ENCODE measurements around the gene ZFR2. TPM values are rescaled to one million over a fixed set of nuclear protein-coding genes. Genes with fewer than 3 reads are reported as not detected.
A peak's percentile ranks its signal among the peaks of the same experiment; 100 is the strongest.

Gene ZFR2
- total and polyA plus RNA-seq, 2 of the 8 experiments (the other 6 are each of a cell fraction or from before 2014, with no cell fraction given): 14.5 to 28.4 TPM

GRCh38 chr19:3761382-3762129 lies 107.3 kb downstream of the ZFR2 start, which contains the start of gene APBA3:
APBA3 (minus strand) TSS chr19:3761692; CDS start chr19:3760264, 1,428 bp downstream.
- Histone ChIP-seq H3K79me2 (ENCODE audit: control insufficient read depth in 1 of 2, insufficient read depth in 2 of 2, low read length in 2 of 2) (peaks cover 0 to 7% of the 10 kb centered on the region in 2 experiments; a peak in 1 of 4 replicates), H4K91ac (replicated peaks; ENCODE audit: insufficient read length, low read length) (peak within 1 kb of the TSS; percentile 79), H3K27me3 (replicated peaks in 1 of 4; ENCODE audit: control insufficient read depth in 3 of 4, extremely low read depth in 1 of 4, insufficient read depth in 3 of 4, low read length in 3 of 4) (no peaks in the 10 kb centered on the region), H2BK20ac (ENCODE audit: low read length) (no peak within 1 kb of the TSS), H4K20me1 (replicated peaks in 1 of 2; ENCODE audit: control insufficient read depth in 1 of 2, insufficient read depth in 2 of 2, low read length in 2 of 2) (peaks cover 0 to 5% of the 10 kb centered on the region in 2 experiments), H2BK12ac (ENCODE audit: low read depth, low read length) (0 out of 2 replicates have a peak within 1 kb of the TSS, but pooled peaks have one; percentile 9), H4K8ac (ENCODE audit: extremely low read depth, insufficient read depth, low read length) (peak within 1 kb of the TSS; percentile 97), H3K23me2 (ENCODE audit: low read depth, low read length) (peaks cover 5% of the 10 kb centered on the region), H2BK5ac (ENCODE audit: low read depth, low read length) (peak within 1 kb of the TSS; percentile 91), H3K56ac (replicated peaks; ENCODE audit: insufficient read length, low read depth, low read length) (peak within 1 kb of the TSS; percentile 88), H3K4me1 (replicated peaks in 1 of 4; ENCODE audit: control insufficient read depth in 3 of 4, insufficient read depth in 4 of 4, low read length in 3 of 4) (no peaks in the 10 kb centered on the region), H3K27ac (ENCODE audit: low read depth, low read length) (peak within 1 kb of the TSS; percentile 85), H2AFZ (ENCODE audit: low read length) (peak within 1 kb of the TSS; percentile 82; the same call in 1 of the 2 replicates), H3K79me1 (ENCODE audit: low read depth, low read length) (no peaks in the 10 kb centered on the region; the same call in 1 of the 2 replicates), H3K14ac (ENCODE audit: insufficient read length) (no peak within 1 kb of the TSS), H2AK5ac (ENCODE audit: low read depth, low read length) (no peak within 1 kb of the TSS), H3K9me3 (ENCODE audit: insufficient read depth in 2 of 2, low read depth in 1 of 2, low read length in 1 of 2) (no peaks in the 10 kb centered on the region), H4K5ac (ENCODE audit: insufficient read length, low read depth, low read length) (peak within 1 kb of the TSS; percentile 85), H3K4me3 (ENCODE audit: extremely low read depth in 1 of 4, insufficient read depth in 2 of 4, low read depth in 3 of 4, low read length in 4 of 4) (peak within 1 kb of the TSS; percentile 88 to 95 (median 90)), H3K23ac (ENCODE audit: insufficient read length) (no peak within 1 kb of the TSS), H2BK15ac (ENCODE audit: low read length) (no peak within 1 kb of the TSS; the same call in 1 of the 2 replicates), H2BK120ac (replicated peaks; ENCODE audit: low read depth, low read length) (no peak within 1 kb of the TSS), H3K36me3 (ENCODE audit: control insufficient read depth in 2 of 4, insufficient read depth in 4 of 4, low read length in 3 of 4) (peaks cover 0 to 3% (median 0%) of the 10 kb centered on the region in 4 experiments; a peak in 5 of 8 replicates), H3K4ac (replicated peaks; ENCODE audit: insufficient read length, low read depth, low read length) (peak within 1 kb of the TSS; percentile 92), H3K18ac (ENCODE audit: extremely low read depth, low read length) (peak within 1 kb of the TSS; percentile 98), H3K9ac (replicated peaks in 1 of 4; ENCODE audit: extremely low read depth in 1 of 4, low read depth in 3 of 4, low read length in 3 of 4) (peak within 1 kb of the TSS; percentile 65 to 93 (median 84)), H3K4me2 (ENCODE audit: insufficient read depth in 1 of 2, low read depth in 2 of 2, low read length in 2 of 2) (peak within 1 kb of the TSS; percentile 72 to 87)
- POLR2A ChIA-PET (ENCODE audit: partially characterized antibody): interaction anchor here (0.6 to 3.0 kb wide), 21 partner anchors 10 to 317 kb away, joined by 3 to 23 read pairs (median 4); partner anchors contain the start of genes DAPK3, EEF2, MATK and NMRK2
- FAIRE-seq (no peak), DNase-seq (ENCODE audit: low read depth in 1 of 2, low spot score in 2 of 2) (peak; percentile 79 to 99)
- CTCF ChIA-PET (ENCODE audit: partially characterized antibody): interaction anchor here (0.6 to 2.7 kb wide), 7 partner anchors 13 to 477 kb away, joined by 3 to 8 read pairs (median 4); no protein-coding TSS in a partner anchor
- 10% methylated on average over 41 of the region's 45 CpGs; no CpG with 5 or more reads in 1 of the 2 experiments for WGBS, 2 experiments (ENCODE audit: extremely low coverage in 1 of 2, insufficient coverage in 1 of 2, insufficient read length in 1 of 2, insufficient replicate concordance in 2 of 2, low coverage in 1 of 2, low lambda C conversion rate in 2 of 2, missing lambda C conversion rate in 1 of 2)
- peak; percentile 69 for TF ChIP-seq TAF1 (IDR thresholded peaks at IDR 0.05; ENCODE audit: low read depth, low read length)
- TF ChIP-seq TCF12 (IDR thresholded peaks at IDR 0.05; ENCODE audit: low read depth, low read length): 0 out of 2 replicates have a peak, but pooled peaks have one; percentile 54
- peak; percentile 43; the same call in 1 of the 2 replicates for TF ChIP-seq TBP (IDR thresholded peaks at IDR 0.05; ENCODE audit: low read depth, low read length)
- TF ChIP-seq SIX5 (IDR thresholded peaks at IDR 0.05; ENCODE audit: low read depth, low read length): peak; percentile 89
- TF ChIP-seq NRF1 (IDR thresholded peaks at IDR 0.05; ENCODE audit: low read depth, low read length): peak; percentile 77
- TF ChIP-seq KDM4A (IDR thresholded peaks at IDR 0.05; ENCODE audit: low read depth, low read length, severe bottlenecking): peak; percentile 93
- peak in 1 of 2 experiments; percentile 53; a peak in 2 of 4 replicates for TF ChIP-seq SIN3A (conservative IDR thresholded peaks at IDR 0.05 in 1 of 2, IDR thresholded peaks at IDR 0.05 in 1 of 2; ENCODE audit: low read depth in 1 of 2, low read length in 2 of 2)
- TF ChIP-seq ASH2L (IDR thresholded peaks at IDR 0.05; ENCODE audit: low read length): peak; percentile 52
- TF ChIP-seq SAP30 (IDR thresholded peaks at IDR 0.05; ENCODE audit: insufficient read depth, insufficient replicate concordance, low read length): no peak
- no peak for TF ChIP-seq SUZ12 (IDR thresholded peaks at IDR 0.05; ENCODE audit: low read length)
- TF ChIP-seq SRF (IDR thresholded peaks at IDR 0.05; ENCODE audit: low read depth, low read length): no peak

All from H1 (cell line).